Measurements from ENCODE around the gene SUV39H1.

SUV39H1 gene

DNA sequence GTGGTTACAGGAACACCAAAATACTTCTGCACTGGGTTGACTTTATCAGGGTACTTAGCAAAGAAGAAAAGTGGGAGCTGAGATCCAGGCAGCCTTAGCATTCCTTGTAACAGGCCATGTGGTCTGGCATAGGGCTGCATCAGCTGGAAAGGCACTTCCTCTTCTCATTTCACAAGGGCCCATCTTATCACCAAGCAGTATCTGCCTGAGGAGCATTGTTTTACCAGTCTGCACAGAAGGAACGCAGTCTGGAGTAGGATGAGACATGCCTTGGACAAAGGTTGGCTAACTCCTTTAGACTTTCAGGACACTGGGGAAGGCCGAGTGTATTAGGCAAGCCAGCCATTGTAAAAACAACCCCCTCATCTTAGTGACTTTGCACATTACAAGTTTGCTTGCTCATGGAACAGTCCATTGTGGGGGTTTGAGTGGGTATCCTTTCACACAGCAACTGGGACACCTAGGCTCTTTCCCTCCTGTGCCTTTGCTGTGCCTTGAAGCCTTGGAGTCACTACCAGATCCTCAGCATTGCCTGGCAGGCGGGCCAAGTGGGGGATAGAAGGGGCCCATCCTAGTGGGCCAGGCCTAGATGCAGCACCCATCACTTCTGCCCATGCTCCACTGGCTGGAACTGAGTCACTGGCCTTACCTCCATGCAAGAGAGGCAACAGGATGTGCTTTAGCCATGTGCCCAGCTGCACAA, 4.6 kb downstream of the SUV39H1 start:
- no peaks in the 10 kb centered on the region for H3K27me3 ChIP-seq (replicated peaks in 2 of 5; ENCODE audit: control insufficient read depth in 4 of 5, insufficient read depth in 5 of 5, low read length in 4 of 5)
- peak overlapping the region in 1 of 2 experiments; percentile 14 for H3K27ac ChIP-seq (ENCODE audit: insufficient read depth in 1 of 2, low read depth in 1 of 2, low read length in 2 of 2, poor library complexity in 1 of 2, severe bottlenecking in 2 of 2)
- POLR2A ChIA-PET: no interaction called here
- H3K9me3 ChIP-seq (ENCODE audit: control extremely low read depth in 1 of 5, control insufficient read depth in 4 of 5, insufficient read depth in 2 of 5, low read depth in 1 of 5, low read length in 4 of 5): no peaks in the 10 kb centered on the region
- H3K4me3 ChIP-seq (ENCODE audit: control insufficient read depth in 1 of 7, extremely low read depth in 1 of 7, insufficient read depth in 4 of 7, low read depth in 2 of 7, low read length in 6 of 7): no peak overlapping the region
- CTCF ChIA-PET: no interaction called here
- no peak for DNase-seq
- peaks cover 0 to 58% (median 29%) of the 10 kb centered on the region in 4 experiments for H3K36me3 ChIP-seq (ENCODE audit: control insufficient read depth in 4 of 4, insufficient read depth in 4 of 4, low read length in 3 of 4)
- 71% methylated on average over 2 of the region's 3 CpGs for WGBS (ENCODE audit: insufficient coverage)
- H3K4me1 ChIP-seq (ENCODE audit: control extremely low read depth in 1 of 4, control insufficient read depth in 4 of 4, insufficient read depth in 4 of 4, low read length in 3 of 4): peaks cover 2 to 12% (median 5%) of the 10 kb centered on the region in 4 experiments

DNA sequence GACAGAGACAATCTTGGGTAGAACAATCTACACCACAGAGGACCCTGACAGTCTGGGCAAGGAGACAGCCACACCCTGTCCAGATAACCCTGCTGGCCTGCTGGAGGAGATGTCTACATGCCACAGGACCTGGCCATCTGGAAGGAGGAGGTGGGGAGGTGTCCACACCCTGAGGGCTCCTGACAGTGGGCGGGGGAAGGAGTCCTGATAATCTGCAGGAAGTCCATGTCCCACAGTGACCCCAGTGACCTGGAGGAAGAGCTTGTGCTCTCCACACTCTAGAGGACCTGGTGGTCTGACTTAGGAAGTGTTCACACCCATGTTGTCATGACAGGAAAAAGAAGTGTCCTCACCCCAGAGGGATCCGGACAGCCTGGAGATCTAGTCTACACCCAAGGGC, 5.5 kb downstream of the SUV39H1 start:
- ChIA-PET POLR2A (no interaction called here), CTCF (no interaction called here)
- peak overlapping the region in 1 of 2 experiments; percentile 49 for H3K27ac ChIP-seq (ENCODE audit: insufficient read depth in 1 of 2, low read depth in 1 of 2, low read length in 2 of 2, poor library complexity in 1 of 2, severe bottlenecking in 2 of 2)
- no peak overlapping the region for H3K4me3 ChIP-seq (ENCODE audit: control insufficient read depth in 1 of 7, extremely low read depth in 1 of 7, insufficient read depth in 4 of 7, low read depth in 2 of 7, low read length in 6 of 7)
- peaks cover 2 to 11% (median 5%) of the 10 kb centered on the region in 4 experiments for H3K4me1 ChIP-seq (ENCODE audit: control extremely low read depth in 1 of 4, control insufficient read depth in 4 of 4, insufficient read depth in 4 of 4, low read length in 3 of 4)
- no peaks in the 10 kb centered on the region for H3K27me3 ChIP-seq (replicated peaks in 2 of 5; ENCODE audit: control insufficient read depth in 4 of 5, insufficient read depth in 5 of 5, low read length in 4 of 5)
- H3K36me3 ChIP-seq (ENCODE audit: control insufficient read depth in 4 of 4, insufficient read depth in 4 of 4, low read length in 3 of 4): peaks cover 0 to 59% (median 31%) of the 10 kb centered on the region in 4 experiments
- DNase-seq: no peak
- 71% methylated on average over 1 of the region's 2 CpGs for WGBS (ENCODE audit: insufficient coverage)
- no peaks in the 10 kb centered on the region for H3K9me3 ChIP-seq (ENCODE audit: control extremely low read depth in 1 of 5, control insufficient read depth in 4 of 5, insufficient read depth in 2 of 5, low read depth in 1 of 5, low read length in 4 of 5)

DNA sequence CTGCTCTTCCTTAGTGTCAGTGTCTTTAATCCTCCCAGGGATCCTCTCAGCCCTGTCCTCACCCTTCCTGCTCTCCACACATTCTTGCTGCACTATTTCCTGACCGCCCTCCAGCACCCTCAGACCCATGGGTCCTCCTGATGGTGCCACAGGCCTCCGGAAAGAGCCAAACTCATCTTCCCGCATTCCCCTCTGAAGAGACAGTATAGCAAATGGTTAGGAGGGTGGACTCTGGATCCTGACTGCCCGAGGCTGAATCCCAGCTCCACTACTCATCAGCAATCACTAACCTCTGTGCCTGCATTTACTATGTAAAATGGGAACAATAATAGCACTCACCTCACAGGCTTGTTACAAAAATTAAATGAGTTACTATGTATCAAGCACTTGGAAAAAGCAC, 6.2 kb downstream of the SUV39H1 start:
- Histone ChIP-seq H3K4me3 (ENCODE audit: control insufficient read depth in 1 of 7, extremely low read depth in 1 of 7, insufficient read depth in 4 of 7, low read depth in 2 of 7, low read length in 6 of 7) (no peak overlapping the region), H3K27ac (ENCODE audit: insufficient read depth in 1 of 2, low read depth in 1 of 2, low read length in 2 of 2, poor library complexity in 1 of 2, severe bottlenecking in 2 of 2) (peak overlapping the region in 1 of 2 experiments; percentile 49), H3K9me3 (ENCODE audit: control extremely low read depth in 1 of 5, control insufficient read depth in 4 of 5, insufficient read depth in 2 of 5, low read depth in 1 of 5, low read length in 4 of 5) (no peaks in the 10 kb centered on the region), H3K36me3 (ENCODE audit: control insufficient read depth in 4 of 4, insufficient read depth in 4 of 4, low read length in 3 of 4) (peaks cover 0 to 64% (median 34%) of the 10 kb centered on the region in 4 experiments), H3K4me1 (ENCODE audit: control extremely low read depth in 1 of 4, control insufficient read depth in 4 of 4, insufficient read depth in 4 of 4, low read length in 3 of 4) (peaks cover 0 to 6% (median 3%) of the 10 kb centered on the region in 4 experiments), H3K27me3 (replicated peaks in 2 of 5; ENCODE audit: control insufficient read depth in 4 of 5, insufficient read depth in 5 of 5, low read length in 4 of 5) (no peaks in the 10 kb centered on the region)
- CTCF ChIA-PET: interaction anchor here (1.0 kb wide), 1 partner anchor 30 kb away, joined by 3 read pairs; no protein-coding TSS in a partner anchor
- WGBS (ENCODE audit: insufficient coverage): 86% methylated on average over 1 of the region's 4 CpGs
- no peak for DNase-seq
- POLR2A ChIA-PET: no interaction called here

DNA sequence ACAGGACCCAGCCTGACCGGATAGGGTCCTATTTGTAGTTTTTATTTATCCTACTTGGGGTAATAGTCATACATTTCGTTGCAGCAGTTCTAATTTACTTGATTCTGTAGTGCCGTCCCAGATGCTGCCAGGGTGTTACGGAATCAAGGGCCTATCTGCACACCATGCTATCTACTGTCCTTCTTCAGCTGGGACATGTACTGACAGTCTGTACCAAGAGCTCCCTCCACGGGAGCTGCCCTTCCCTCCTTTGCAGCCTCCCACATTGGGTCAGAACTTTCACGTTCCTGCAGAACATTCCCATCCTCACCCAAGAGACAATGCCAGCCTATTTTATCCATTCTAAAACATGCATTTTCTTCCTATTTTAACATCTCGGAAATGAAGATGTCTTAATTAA, 6.7 kb downstream of the SUV39H1 start:
- Histone ChIP-seq H3K27me3 (replicated peaks in 2 of 5; ENCODE audit: control insufficient read depth in 4 of 5, insufficient read depth in 5 of 5, low read length in 4 of 5) (no peaks in the 10 kb centered on the region), H3K9me3 (ENCODE audit: control extremely low read depth in 1 of 5, control insufficient read depth in 4 of 5, insufficient read depth in 2 of 5, low read depth in 1 of 5, low read length in 4 of 5) (no peaks in the 10 kb centered on the region), H3K36me3 (ENCODE audit: control insufficient read depth in 4 of 4, insufficient read depth in 4 of 4, low read length in 3 of 4) (peaks cover 0 to 70% (median 36%) of the 10 kb centered on the region in 4 experiments), H3K27ac (ENCODE audit: insufficient read depth in 1 of 2, low read depth in 1 of 2, low read length in 2 of 2, poor library complexity in 1 of 2, severe bottlenecking in 2 of 2) (no peak overlapping the region), H3K4me1 (ENCODE audit: control extremely low read depth in 1 of 4, control insufficient read depth in 4 of 4, insufficient read depth in 4 of 4, low read length in 3 of 4) (peaks cover 0 to 5% (median 2%) of the 10 kb centered on the region in 4 experiments), H3K4me3 (ENCODE audit: control insufficient read depth in 1 of 7, extremely low read depth in 1 of 7, insufficient read depth in 4 of 7, low read depth in 2 of 7, low read length in 6 of 7) (no peak overlapping the region)
- CTCF ChIA-PET: interaction anchor here (1.0 kb wide), 1 partner anchor 30 kb away, joined by 3 read pairs; no protein-coding TSS in a partner anchor
- no peak for DNase-seq
- POLR2A ChIA-PET: no interaction called here
- WGBS (ENCODE audit: insufficient coverage): 86% methylated on average over 3 of the region's 7 CpGs

DNA sequence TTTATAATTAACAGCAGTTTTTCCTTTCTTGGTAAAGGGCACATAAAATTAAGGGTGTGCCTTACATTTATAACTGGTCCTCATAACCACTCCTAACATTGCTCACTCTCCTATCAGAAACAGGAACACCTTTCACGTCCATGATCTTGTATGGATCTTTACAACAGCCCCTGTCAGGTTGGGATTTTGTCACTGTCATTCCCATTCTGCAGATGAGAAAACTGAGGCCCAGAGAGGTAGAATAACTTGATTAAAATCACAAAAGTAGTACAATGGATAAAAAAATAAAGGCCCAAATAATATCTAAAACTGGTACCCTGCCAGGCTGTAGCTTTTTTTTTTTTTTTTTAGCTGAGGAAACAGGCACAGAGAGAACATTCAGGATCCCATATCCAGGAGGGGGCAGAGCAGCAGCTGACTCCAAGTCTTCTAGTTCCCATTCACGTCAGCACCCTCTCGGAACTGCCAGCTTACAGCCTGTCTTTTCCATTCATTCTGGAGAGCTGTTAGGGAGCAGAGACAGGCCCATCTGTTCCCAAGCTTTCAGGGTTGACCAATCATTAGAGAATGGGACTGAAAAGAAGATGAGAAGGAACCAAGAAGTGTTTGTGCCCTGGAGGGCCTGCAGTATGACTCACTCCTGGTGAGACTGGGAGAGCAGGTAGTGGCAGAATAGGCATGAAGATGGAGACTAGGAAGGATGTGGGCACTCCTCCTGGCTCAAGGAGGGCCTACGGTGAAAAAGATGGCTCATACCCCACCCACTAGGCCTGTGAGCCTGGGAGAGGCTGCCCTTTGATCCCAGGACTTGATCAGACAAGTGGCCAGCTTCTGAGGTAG, 7.3 kb downstream of the SUV39H1 start:
- 71% methylated on average over 1 of the region's 4 CpGs for WGBS (ENCODE audit: insufficient coverage)
- H3K4me3 ChIP-seq (ENCODE audit: control insufficient read depth in 1 of 7, extremely low read depth in 1 of 7, insufficient read depth in 4 of 7, low read depth in 2 of 7, low read length in 6 of 7): no peak overlapping the region
- ChIA-PET POLR2A (interaction anchor here (0.6 kb wide), 1 partner anchor 25 kb away, joined by 3 read pairs; no protein-coding TSS in a partner anchor), CTCF (interaction anchor here (1.0 kb wide), 1 partner anchor 29 kb away, joined by 3 read pairs; no protein-coding TSS in a partner anchor)
- peaks cover 0 to 74% (median 39%) of the 10 kb centered on the region in 4 experiments for H3K36me3 ChIP-seq (ENCODE audit: control insufficient read depth in 4 of 4, insufficient read depth in 4 of 4, low read length in 3 of 4)
- DNase-seq: no peak
- peaks cover 0 to 5% (median 1%) of the 10 kb centered on the region in 4 experiments for H3K4me1 ChIP-seq (ENCODE audit: control extremely low read depth in 1 of 4, control insufficient read depth in 4 of 4, insufficient read depth in 4 of 4, low read length in 3 of 4)
- no peaks in the 10 kb centered on the region for H3K9me3 ChIP-seq (ENCODE audit: control extremely low read depth in 1 of 5, control insufficient read depth in 4 of 5, insufficient read depth in 2 of 5, low read depth in 1 of 5, low read length in 4 of 5)
- no peaks in the 10 kb centered on the region for H3K27me3 ChIP-seq (replicated peaks in 2 of 5; ENCODE audit: control insufficient read depth in 4 of 5, insufficient read depth in 5 of 5, low read length in 4 of 5)
- H3K27ac ChIP-seq (ENCODE audit: insufficient read depth in 1 of 2, low read depth in 1 of 2, low read length in 2 of 2, poor library complexity in 1 of 2, severe bottlenecking in 2 of 2): peak overlapping the region in 1 of 2 experiments; percentile 18

DNA sequence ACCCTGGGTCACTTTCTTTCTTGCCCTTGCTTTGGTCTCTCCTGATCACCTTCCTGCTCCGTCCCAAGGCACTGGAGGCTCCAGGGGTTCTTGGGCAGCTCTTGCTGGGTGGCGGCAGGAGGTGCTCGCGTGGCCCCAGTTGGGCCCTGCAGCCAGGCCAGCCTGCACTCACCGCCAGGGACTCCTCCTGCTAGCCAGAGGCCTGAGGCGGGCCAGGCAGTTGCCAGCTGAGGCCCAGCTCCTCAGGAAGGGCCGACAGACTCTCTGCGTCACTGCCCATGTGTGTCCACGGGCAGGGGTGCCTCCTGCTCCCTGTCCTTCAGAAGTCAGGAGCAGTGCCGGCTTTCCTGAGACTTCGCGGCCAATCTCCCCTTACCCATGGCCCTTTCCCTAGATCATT, 9.3 kb downstream of the SUV39H1 start:
- Histone ChIP-seq H3K4me1 (ENCODE audit: control extremely low read depth in 1 of 4, control insufficient read depth in 4 of 4, insufficient read depth in 4 of 4, low read length in 3 of 4) (peaks cover 0 to 2% (median 0%) of the 10 kb centered on the region in 4 experiments), H3K36me3 (ENCODE audit: control insufficient read depth in 4 of 4, insufficient read depth in 4 of 4, low read length in 3 of 4) (peaks cover 0 to 63% (median 31%) of the 10 kb centered on the region in 4 experiments), H3K27ac (ENCODE audit: insufficient read depth in 1 of 2, low read depth in 1 of 2, low read length in 2 of 2, poor library complexity in 1 of 2, severe bottlenecking in 2 of 2) (no peak overlapping the region), H3K4me3 (ENCODE audit: control insufficient read depth in 1 of 7, extremely low read depth in 1 of 7, insufficient read depth in 4 of 7, low read depth in 2 of 7, low read length in 6 of 7) (no peak overlapping the region), H3K27me3 (replicated peaks in 2 of 5; ENCODE audit: control insufficient read depth in 4 of 5, insufficient read depth in 5 of 5, low read length in 4 of 5) (no peaks in the 10 kb centered on the region), H3K9me3 (ENCODE audit: control extremely low read depth in 1 of 5, control insufficient read depth in 4 of 5, insufficient read depth in 2 of 5, low read depth in 1 of 5, low read length in 4 of 5) (no peaks in the 10 kb centered on the region)
- no peak for DNase-seq
- POLR2A ChIA-PET: no interaction called here
- CTCF ChIA-PET: no interaction called here
- 81% methylated on average over 12 of the region's 12 CpGs for WGBS (ENCODE audit: insufficient coverage)
